HEK293 (cell line): ENCODE data around the gene ADAMTS16.

Experiments used
- ATF2 ChIP-seq: fragments of 450-650 bp; formaldehyde crosslinking; IDR thresholded peaks from 2 replicates; pipeline ENCODE4 v1.5.1; 2016; ENCODE audit warnings: missing biosample characterization, missing genetic modification characterization, low read depth
- CTCF ChIP-seq: fragments of 450-650 bp; formaldehyde crosslinking; IDR thresholded peaks from 2 replicates; pipeline ENCODE4 v1.5.1; 2016; ENCODE audit warnings: missing biosample characterization, missing genetic modification characterization
- ZFP69B ChIP-seq: fragments of 450-650 bp; formaldehyde crosslinking; IDR thresholded peaks from 2 replicates; pipeline ENCODE4 v1.5.1; 2016; ENCODE audit warnings: missing biosample characterization, missing genetic modification characterization
- ZNF24 ChIP-seq: fragments of 450-650 bp; formaldehyde crosslinking; IDR thresholded peaks from 2 replicates; pipeline ENCODE4 v1.5.1; 2016; ENCODE audit warnings: missing biosample characterization, missing genetic modification characterization
- ZNF747 ChIP-seq: fragments of 450-650 bp; formaldehyde crosslinking; IDR thresholded peaks from 2 replicates; pipeline ENCODE4 v1.5.1; 2016; ENCODE audit warnings: missing biosample characterization, missing genetic modification characterization
- ZNF776 ChIP-seq: fragments of 450-650 bp; formaldehyde crosslinking; IDR thresholded peaks from 2 replicates; pipeline ENCODE4 v1.5.0; 2017; ENCODE audit warnings: missing biosample characterization, missing genetic modification characterization, borderline replicate concordance

GRCh38 chr5:5343568-5343967, 203.4 kb downstream of the ADAMTS16 start:
- TF ChIP-seq CTCF (tag by site-specific recombination) (no peak), ZNF776 (no peak), ZFP69B (no peak), ATF2 (tag by site-specific recombination) (no peak), ZNF24 (tag by site-specific recombination) (no peak), ZNF747 (tag by site-specific recombination) (no peak)
